Measurements from ENCODE around the gene TBX5.
"Not testable (repeated sequence)": the region's sequence is repeated elsewhere in the genome, so short reads cannot be mapped to it uniquely, and the experiment has no call there.

Gene TBX5

GRCh38 chr12:114371250-114371649 is 34.7 kb downstream of the TBX5 start:
- DNase-seq, result no peak

GRCh38 chr12:114368685-114369452 is 37.1 kb downstream of the TBX5 start:
- DNase-seq, result no peak

GRCh38 chr12:114361992-114362391 is 44.0 kb downstream of the TBX5 start:
- DNase-seq, result no peak

- no peak for DNase-seq
Observed at GRCh38 chr12:114361545-114361944, 44.4 kb downstream of the TBX5 start.

GRCh38 chr12:114360485-114360884 is 45.5 kb downstream of the TBX5 start:
- DNase-seq, result no peak

GRCh38 chr12:114355389-114356088 is 50.4 kb downstream of the TBX5 start:
- no peak for DNase-seq

- not testable (repeated sequence) for DNase-seq
Observed at GRCh38 chr12:114349239-114349638, 56.7 kb downstream of the TBX5 start.

GRCh38 chr12:114347861-114348260 is 58.1 kb downstream of the TBX5 start:
- DNase-seq, result no peak

GRCh38 chr12:114344831-114345230 is 61.1 kb downstream of the TBX5 start:
- DNase-seq, result no peak

- DNase-seq, result no peak
Observed at GRCh38 chr12:114344303-114344663, 61.7 kb downstream of the TBX5 start.

- DNase-seq, result no peak
Observed at GRCh38 chr12:114343585-114344302, 62.2 kb downstream of the TBX5 start.

GRCh38 chr12:114342656-114343055 is 63.3 kb downstream of the TBX5 start:
- DNase-seq, result no peak

GRCh38 chr12:114341635-114342034 is 64.3 kb downstream of the TBX5 start:
- DNase-seq, result no peak

- no peak for DNase-seq
Observed at GRCh38 chr12:114340231-114340630, 65.7 kb downstream of the TBX5 start.

- DNase-seq, result no peak
Observed at GRCh38 chr12:114339626-114340025, 66.3 kb downstream of the TBX5 start.

GRCh38 chr12:114335607-114336006 is 70.3 kb downstream of the TBX5 start:
- no peak for DNase-seq

GRCh38 chr12:114334395-114334794 is 71.5 kb downstream of the TBX5 start:
- no peak for DNase-seq

- no peak for DNase-seq
Observed at GRCh38 chr12:114328292-114328691, 77.7 kb downstream of the TBX5 start.

GRCh38 chr12:114327765-114328164 is 78.2 kb downstream of the TBX5 start:
- no peak for DNase-seq

- no peak for DNase-seq
Observed at GRCh38 chr12:114321524-114321923, 84.4 kb downstream of the TBX5 start.

- no peak for DNase-seq
Observed at GRCh38 chr12:114320968-114321367, 85.0 kb downstream of the TBX5 start.

- DNase-seq, result no peak
Observed at GRCh38 chr12:114320101-114320500, 85.8 kb downstream of the TBX5 start.

GRCh38 chr12:114319422-114319821 is 86.5 kb downstream of the TBX5 start:
- DNase-seq, result no peak

- no peak for DNase-seq
Observed at GRCh38 chr12:114318984-114319383, 87.0 kb downstream of the TBX5 start.
